Mesothelial cell of epicardium (in vitro differentiated cells): ENCODE data around the gene ACRV1. TPM values are rescaled to one million over a fixed set of nuclear protein-coding genes. Genes with fewer than 3 reads are reported as not detected.

Source experiments
- DNase-seq, 2 experiments: peaks; one replicate each; pipeline ENCODE4 v3.0.0; 2021; ENCODE audit warnings: low spot score in 2 of 2; ENCODE audit not compliant: unreplicated experiment in 2 of 2
- H3K27ac Mint-ChIP-seq: 2 replicates; pipeline ENCODE4 v1.8.0; 2021; ENCODE audit warnings: mixed read lengths
- H3K27me3 Mint-ChIP-seq: 2 replicates; pipeline ENCODE4 v1.8.0; 2021; ENCODE audit warnings: low read depth, mixed read lengths
- H3K36me3 Mint-ChIP-seq: 2 replicates; pipeline ENCODE4 v1.8.0; 2021; ENCODE audit warnings: mixed read lengths
- H3K4me1 Mint-ChIP-seq: 2 replicates; pipeline ENCODE4 v1.8.0; 2021; ENCODE audit warnings: mixed read lengths
- H3K4me3 Mint-ChIP-seq: 2 replicates; pipeline ENCODE4 v1.8.0; 2021; ENCODE audit warnings: mild to moderate bottlenecking, moderate library complexity, mixed read lengths
- H3K9me3 Mint-ChIP-seq: 2 replicates; pipeline ENCODE4 v1.8.0; 2021; ENCODE audit warnings: mixed read lengths
- total RNA-seq: library from RNA; stranded (reverse); gene quantifications from 3 replicates; pipeline ENCODE4 v1.2.1, GENCODE V29; 2021
- TF ChIP-seq, protein P1 (sequence below): fragments of 200-600 bp; sonication (generic); IDR thresholded peaks from one replicate; pipeline ENCODE4 v1.5.0; 2021; ENCODE audit warnings: antibody characterized with exemption; ENCODE audit not compliant: unreplicated experiment

The ACRV1 gene
- total RNA-seq, 1 donor from 2014 or later = 0.25 TPM

DNA sequence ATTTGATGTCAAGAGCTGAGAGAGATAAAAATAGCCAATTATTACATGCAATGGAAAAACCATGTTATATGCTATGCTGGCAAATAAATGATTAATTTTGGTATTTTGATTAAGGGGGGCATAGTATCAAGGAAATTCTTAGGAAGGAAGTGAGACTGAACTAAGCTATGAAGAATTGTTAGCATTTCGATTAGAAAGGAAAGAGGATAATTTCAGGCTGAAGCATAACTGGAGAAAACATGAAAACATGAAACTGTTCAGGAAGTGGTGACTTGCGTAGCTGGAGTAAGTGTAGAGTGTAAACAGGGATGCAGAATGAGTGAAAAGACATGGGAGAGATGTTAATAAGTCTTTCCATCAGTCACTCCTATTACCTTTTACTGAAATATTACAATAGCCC, 6.4 kb downstream of the ACRV1 start:
- peaks cover 14% of the 10 kb centered on the region for H3K36me3 Mint-ChIP-seq
- H3K4me3 Mint-ChIP-seq = no peak overlapping the region
- TF ChIP-seq, protein P1, sequence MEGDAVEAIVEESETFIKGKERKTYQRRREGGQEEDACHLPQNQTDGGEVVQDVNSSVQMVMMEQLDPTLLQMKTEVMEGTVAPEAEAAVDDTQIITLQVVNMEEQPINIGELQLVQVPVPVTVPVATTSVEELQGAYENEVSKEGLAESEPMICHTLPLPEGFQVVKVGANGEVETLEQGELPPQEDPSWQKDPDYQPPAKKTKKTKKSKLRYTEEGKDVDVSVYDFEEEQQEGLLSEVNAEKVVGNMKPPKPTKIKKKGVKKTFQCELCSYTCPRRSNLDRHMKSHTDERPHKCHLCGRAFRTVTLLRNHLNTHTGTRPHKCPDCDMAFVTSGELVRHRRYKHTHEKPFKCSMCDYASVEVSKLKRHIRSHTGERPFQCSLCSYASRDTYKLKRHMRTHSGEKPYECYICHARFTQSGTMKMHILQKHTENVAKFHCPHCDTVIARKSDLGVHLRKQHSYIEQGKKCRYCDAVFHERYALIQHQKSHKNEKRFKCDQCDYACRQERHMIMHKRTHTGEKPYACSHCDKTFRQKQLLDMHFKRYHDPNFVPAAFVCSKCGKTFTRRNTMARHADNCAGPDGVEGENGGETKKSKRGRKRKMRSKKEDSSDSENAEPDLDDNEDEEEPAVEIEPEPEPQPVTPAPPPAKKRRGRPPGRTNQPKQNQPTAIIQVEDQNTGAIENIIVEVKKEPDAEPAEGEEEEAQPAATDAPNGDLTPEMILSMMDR = no peak
- H3K4me1 Mint-ChIP-seq = no peaks in the 10 kb centered on the region
- H3K9me3 Mint-ChIP-seq = no peaks in the 10 kb centered on the region
- no peak for DNase-seq
- H3K27me3 Mint-ChIP-seq = no peaks in the 10 kb centered on the region
- H3K27ac Mint-ChIP-seq = no peak overlapping the region

DNA sequence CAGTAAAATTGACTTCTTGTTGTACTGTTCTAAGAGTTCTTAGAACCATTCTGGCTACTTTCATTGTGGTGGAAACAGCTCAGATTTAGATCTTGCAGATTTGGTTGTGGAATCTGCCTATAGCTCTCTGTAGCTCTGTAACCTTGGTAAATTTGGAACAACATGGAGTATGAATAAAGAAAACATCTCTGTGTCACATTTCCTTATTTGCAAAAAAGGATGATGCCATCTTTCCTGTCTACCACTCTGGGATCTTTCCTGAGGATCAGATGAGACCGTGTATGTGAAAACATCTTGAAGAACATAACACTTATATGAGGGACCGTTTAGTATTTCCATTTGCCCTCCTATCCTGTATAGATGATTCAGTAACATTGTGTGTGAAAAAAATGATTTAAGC, 9.1 kb downstream of the ACRV1 start:
- TF ChIP-seq, protein P1 = no peak
- Mint-ChIP-seq H3K27ac (no peak overlapping the region), H3K4me1 (no peaks in the 10 kb centered on the region), H3K4me3 (no peak overlapping the region), H3K36me3 (peaks cover 17% of the 10 kb centered on the region), H3K27me3 (no peaks in the 10 kb centered on the region), H3K9me3 (peaks cover 8% of the 10 kb centered on the region)
- DNase-seq = no peak

DNA sequence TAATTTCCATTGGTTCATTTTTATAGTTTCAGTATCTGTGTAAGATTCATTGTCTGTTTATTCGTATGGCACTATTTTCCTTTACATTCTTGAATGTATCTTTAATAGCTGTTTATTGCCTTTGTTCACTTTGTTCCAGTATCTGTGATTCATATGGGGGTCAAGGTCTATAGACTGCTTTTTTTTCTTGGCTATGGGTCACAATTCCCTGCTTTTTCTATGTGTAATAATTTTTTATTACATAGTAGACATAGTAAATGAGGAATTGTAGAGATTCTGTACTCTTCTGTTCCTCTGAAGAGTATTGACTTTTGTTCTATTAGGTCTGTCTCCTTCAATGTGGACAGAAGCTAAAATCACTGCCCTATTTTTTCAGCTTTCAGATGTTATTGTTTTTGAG, 10.5 kb downstream of the ACRV1 start:
- Mint-ChIP-seq H3K4me3 (no peak overlapping the region), H3K36me3 (peaks cover 30% of the 10 kb centered on the region), H3K27me3 (no peaks in the 10 kb centered on the region), H3K4me1 (no peaks in the 10 kb centered on the region), H3K9me3 (peaks cover 20% of the 10 kb centered on the region), H3K27ac (no peak overlapping the region)
- DNase-seq = no peak
- TF ChIP-seq, protein P1 = no peak

DNA sequence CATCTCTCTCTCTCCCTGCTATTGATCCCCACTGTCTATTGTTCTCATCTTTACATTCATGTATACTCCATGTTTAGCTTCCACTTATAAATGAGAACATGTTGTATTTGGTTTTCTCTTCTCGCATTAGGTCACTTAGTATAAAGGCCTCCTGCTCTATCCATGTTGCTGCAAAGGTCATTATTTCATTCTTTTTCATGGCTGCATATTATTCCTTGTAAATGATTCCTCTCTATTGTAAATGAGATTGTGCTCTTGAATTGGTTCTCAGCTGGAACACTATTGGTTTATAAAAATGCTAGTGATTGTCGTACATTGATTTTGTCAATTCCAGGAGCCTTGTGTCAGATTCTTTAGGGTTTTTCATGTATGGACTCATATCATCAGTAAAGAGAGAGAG, 13.5 kb downstream of the ACRV1 start:
- TF ChIP-seq, protein P1 = no peak
- H3K27me3 Mint-ChIP-seq = no peaks in the 10 kb centered on the region
- no peak overlapping the region for H3K27ac Mint-ChIP-seq
- peaks cover 38% of the 10 kb centered on the region for H3K9me3 Mint-ChIP-seq
- DNase-seq = no peak
- no peaks in the 10 kb centered on the region for H3K4me1 Mint-ChIP-seq
- H3K36me3 Mint-ChIP-seq = peaks cover 52% of the 10 kb centered on the region
- H3K4me3 Mint-ChIP-seq = no peak overlapping the region

DNA sequence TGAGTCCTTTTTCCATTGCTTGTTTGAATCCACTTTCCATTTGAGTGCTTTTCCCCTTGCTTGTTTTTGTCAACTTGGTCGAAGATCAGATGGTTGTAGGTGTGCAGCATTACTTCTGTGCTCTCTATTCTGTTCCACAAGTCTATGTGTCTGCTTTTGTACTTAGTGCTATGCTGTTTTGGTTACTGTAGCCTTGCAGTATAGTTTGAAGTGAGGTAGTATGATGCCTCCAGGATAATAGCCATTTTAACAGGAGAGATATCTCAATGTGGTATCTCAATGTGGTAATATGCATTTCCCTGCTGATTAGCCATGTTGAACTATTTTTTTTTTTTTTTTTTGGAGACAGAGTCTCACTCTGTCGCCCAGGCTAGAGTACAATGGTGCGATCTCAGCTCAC, 16.7 kb downstream of the ACRV1 start:
- peaks cover 38% of the 10 kb centered on the region for H3K9me3 Mint-ChIP-seq
- H3K27ac Mint-ChIP-seq = no peak overlapping the region
- TF ChIP-seq, protein P1 = no peak
- no peaks in the 10 kb centered on the region for H3K27me3 Mint-ChIP-seq
- no peak overlapping the region for H3K4me3 Mint-ChIP-seq
- no peaks in the 10 kb centered on the region for H3K4me1 Mint-ChIP-seq
- DNase-seq = no peak
- peaks cover 49% of the 10 kb centered on the region for H3K36me3 Mint-ChIP-seq

DNA sequence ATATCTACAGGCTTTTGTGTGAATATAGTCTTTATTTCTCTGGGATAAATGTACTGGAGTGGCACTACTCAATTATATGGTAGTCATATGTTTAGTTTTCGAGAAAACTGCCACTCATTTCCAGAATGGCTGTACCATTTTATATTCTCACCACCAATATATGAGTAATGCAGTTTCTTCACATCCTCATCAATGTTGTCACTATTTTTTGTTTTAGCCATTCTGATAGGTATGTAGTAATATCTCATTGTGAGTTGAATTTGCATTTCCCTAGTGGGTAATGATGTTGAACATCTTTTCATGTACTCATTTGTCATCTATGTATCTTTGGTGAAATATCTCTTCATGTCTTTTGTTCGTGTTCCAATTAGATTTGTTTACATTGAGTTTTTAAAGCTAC, 18.0 kb downstream of the ACRV1 start:
- no peak overlapping the region for H3K4me3 Mint-ChIP-seq
- TF ChIP-seq, protein P1 = no peak
- DNase-seq = no peak
- H3K27ac Mint-ChIP-seq = no peak overlapping the region
- H3K27me3 Mint-ChIP-seq = no peaks in the 10 kb centered on the region
- H3K36me3 Mint-ChIP-seq = peaks cover 47% of the 10 kb centered on the region
- H3K4me1 Mint-ChIP-seq = no peaks in the 10 kb centered on the region
- peaks cover 38% of the 10 kb centered on the region for H3K9me3 Mint-ChIP-seq
